Panc1 (cell line): Measurements from ENCODE around the gene INPP5E. TPM values are rescaled to one million over a fixed set of nuclear protein-coding genes. Genes with fewer than 3 reads are reported as not detected.

ENCODE experiments used
- ATAC-seq: fragments of 200-7000 bp; cut with Tn5 transposase; 2 replicates; pipeline ENCODE4 v1.9.1; 2020; ENCODE audit warnings: mild to moderate bottlenecking, moderate library complexity
- BruUV-seq: library from RNA; stranded (reverse); fragments of 400-500 nt; replicated peaks from 2 replicates; lab custom pipeline; 2021; lab: Mats Ljungman, UMichigan
- CTCF ChIA-PET: fragments of 300-600 bp; sonication (Branson Sonifier 250); formaldehyde crosslinking; loops from one replicate; lab custom pipeline; 2022; ENCODE audit warnings: antibody characterized with exemption; lab: Charles Lee
- POLR2A ChIA-PET: fragments of 300-600 bp; sonication (Branson Sonifier 250); formaldehyde crosslinking; loops from one replicate; lab custom pipeline; 2022; ENCODE audit warnings: antibody characterized with exemption; lab: Charles Lee
- DNase-seq: peaks from one replicate; pipeline ENCODE4 v3.0.0-alpha.2; 2010; ENCODE audit warnings: low read depth, low spot score
- H3K27ac ChIP-seq: 2 replicates; pipeline ENCODE4 v1.5.1; 2011; ENCODE audit warnings: mild to moderate bottlenecking, low read length, inconsistent platforms
- H3K27me3 ChIP-seq: fragments of 200-500 bp; sonication (Bioruptor generic); 2 replicates; pipeline ENCODE4 v1.6.0; 2014; ENCODE audit warnings: low read length, inconsistent platforms; ENCODE audit not compliant: control insufficient read depth, insufficient read depth
- H3K36me3 ChIP-seq: fragments of 200-500 bp; sonication (Bioruptor generic); 2 replicates; pipeline ENCODE4 v1.5.1; 2014; ENCODE audit warnings: inconsistent platforms, mild to moderate bottlenecking, low read length, moderate library complexity; ENCODE audit not compliant: control insufficient read depth, insufficient read depth
- H3K4me1 ChIP-seq: 2 replicates; pipeline ENCODE4 v1.5.1; 2011; ENCODE audit warnings: inconsistent platforms, mild to moderate bottlenecking, low read length, moderate library complexity; ENCODE audit not compliant: control insufficient read depth, insufficient read depth
- H3K4me3 ChIP-seq, 2 experiments: 2 replicates each; pipeline ENCODE4 v1.5.1; 2011 to 2012; ENCODE audit warnings: low read depth in 2 of 2, low read length in 2 of 2, mild to moderate bottlenecking in 2 of 2, inconsistent platforms in 1 of 2, moderate library complexity in 1 of 2
- H3K9me3 ChIP-seq: fragments of 200-500 bp; sonication (Bioruptor generic); 2 replicates; pipeline ENCODE4 v1.5.1; 2014; ENCODE audit warnings: low read depth, mild to moderate bottlenecking, inconsistent platforms, low read length, moderate library complexity; ENCODE audit not compliant: control insufficient read depth, insufficient read depth
- CTCF ChIP-seq: fragments of 450-650 bp; IDR thresholded peaks from 2 replicates; pipeline ENCODE4 v1.5.1; 2017; ENCODE audit warnings: mild to moderate bottlenecking
- POLR2AphosphoS5 ChIP-seq: IDR thresholded peaks from 2 replicates; pipeline ENCODE4 v1.6.1; 2012; ENCODE audit warnings: mild to moderate bottlenecking, low read depth, low read length, moderate library complexity
- REST ChIP-seq, 2 experiments: IDR thresholded peaks; 2 replicates each; pipeline ENCODE4 v1.6.1; 2011 to 2012; ENCODE audit warnings: low read depth in 2 of 2, control low read depth in 1 of 2, low read length in 1 of 2, mild to moderate bottlenecking in 1 of 2, moderate library complexity in 1 of 2; ENCODE audit not compliant: insufficient read depth in 1 of 2
- SIN3A ChIP-seq: IDR thresholded peaks from 2 replicates; pipeline ENCODE4 v1.6.1; 2012; ENCODE audit warnings: low read depth, mild to moderate bottlenecking, low read length, moderate library complexity, borderline replicate concordance; ENCODE audit not compliant: insufficient read depth
- TCF7L2 ChIP-seq: IDR thresholded peaks from 2 replicates; pipeline ENCODE4 v1.6.1; 2011; ENCODE audit warnings: mild to moderate bottlenecking, low read depth, low read length, inconsistent platforms
- in situ Hi-C: cut with HindIII; loops from 2 replicates; pipeline ENCODE4 v1.10.0; 2016; ENCODE audit warnings: low sequenced_read_pairs, low pct_unique_long_range_greater_than_20kb
- intact Hi-C: fragments of 100-400 bp; cut with micrococcal nuclease; formaldehyde crosslinking; loops from one replicate; pipeline ENCODE4 v1.10.0; 2022; ENCODE audit not compliant: unreplicated experiment
- total RNA-seq: library from RNA; stranded (reverse); gene quantifications from one replicate; pipeline ENCODE4 v1.2.1, GENCODE V29; 2021; ENCODE audit not compliant: unreplicated experiment

Gene INPP5E
- total RNA-seq, 1 experiment from 2014 or later: 14.1 TPM

GRCh38 chr9:136395020-136395340, 44.7 kb downstream of the INPP5E start:
- ChIA-PET POLR2A (no interaction called here), CTCF (no interaction called here)
- Histone ChIP-seq H3K36me3 (no peaks in the 10 kb centered on the region; the same call in 1 of the 2 replicates), H3K27ac (no peak overlapping the region), H3K4me3 (no peak overlapping the region), H3K27me3 (no peaks in the 10 kb centered on the region), H3K9me3 (no peaks in the 10 kb centered on the region), H3K4me1 (0 out of 2 replicates have a peak, but pooled peaks cover 4% of the 10 kb centered on the region)
- ATAC-seq: no peak
- intact Hi-C loops: no loop called here
- no peak for DNase-seq
- in situ Hi-C loops: no loop called here
- TF ChIP-seq TCF7L2: no peak
- no peak for TF ChIP-seq POLR2AphosphoS5
- TF ChIP-seq REST (IDR thresholded peaks at IDR 0.05; ENCODE audit: insufficient read depth in 1 of 2, low read depth in 2 of 2, low read length in 1 of 2): no peak
- no peak for TF ChIP-seq CTCF
- TF ChIP-seq SIN3A: no peak
- BruUV-seq: no TSS peak

- no peak overlapping the region for H3K4me3 ChIP-seq
- no TSS peak for BruUV-seq
- H3K4me1 ChIP-seq: 0 out of 2 replicates have a peak, but pooled peaks cover 4% of the 10 kb centered on the region
- in situ Hi-C loops: no loop called here
- H3K27me3 ChIP-seq: no peaks in the 10 kb centered on the region
- no peaks in the 10 kb centered on the region; the same call in 1 of the 2 replicates for H3K36me3 ChIP-seq
- TF ChIP-seq TCF7L2 (no peak), REST (IDR thresholded peaks at IDR 0.05; ENCODE audit: insufficient read depth in 1 of 2, low read depth in 2 of 2, low read length in 1 of 2) (no peak), SIN3A (no peak), POLR2AphosphoS5 (no peak), CTCF (no peak)
- intact Hi-C loops: no loop called here
- ChIA-PET POLR2A (interaction anchor here (1.0 kb wide), 1 partner anchor 9 kb away, joined by 6 read pairs; no protein-coding TSS in a partner anchor), CTCF (no interaction called here)
- no peak overlapping the region for H3K27ac ChIP-seq
- H3K9me3 ChIP-seq: no peaks in the 10 kb centered on the region
- ATAC-seq: no peak
- DNase-seq: no peak
Measured at GRCh38 chr9:136394312-136395019, 45.2 kb downstream of the INPP5E start.
